Transverse colon (tissue), 4 donors: ENCODE measurements around the gene ABL1. TPM values are rescaled to one million over a fixed set of nuclear protein-coding genes. Genes with fewer than 3 reads are reported as not detected.

Experiments used
- DNase-seq: peaks from one replicate; pipeline ENCODE4 v3.0.0-alpha.2; 2019
- H3K27ac ChIP-seq, 4 donors: fragments of 200-600 bp; sonication (generic); 2 replicates each; pipeline ENCODE4 v1.5.1; 2016 to 2018; ENCODE audit warnings: inconsistent platforms in 4 of 4
- H3K27me3 ChIP-seq: fragments of 200-600 bp; sonication (generic); 2 replicates; pipeline ENCODE4 v1.5.1; 2017; ENCODE audit warnings: inconsistent platforms
- H3K36me3 ChIP-seq, 4 donors: fragments of 200-600 bp; sonication (generic); 2 replicates each; pipeline ENCODE4 v1.5.1; 2017 to 2019; ENCODE audit warnings: inconsistent platforms in 4 of 4
- H3K4me1 ChIP-seq, 4 donors: fragments of 200-600 bp; sonication (generic); 2 replicates each; pipeline ENCODE4 v1.5.1; 2017 to 2020; ENCODE audit warnings: inconsistent platforms in 4 of 4
- H3K4me3 ChIP-seq, 4 donors: fragments of 200-600 bp; sonication (generic); 1 replicate in 1 of 4; 2 replicates in 3 of 4; pipeline versions ENCODE4 v1.5.1 to v1.6.1; 2017 to 2019; ENCODE audit warnings: inconsistent platforms in 4 of 4
- H3K9me3 ChIP-seq, 2 donors: fragments of 200-600 bp; sonication (generic); 2 replicates each; pipeline ENCODE4 v1.5.1; 2017 to 2019; ENCODE audit warnings: inconsistent platforms in 2 of 2
- CTCF ChIP-seq, 5 experiments: fragments of 200-600 bp in 3 of 5; fragments of 450-650 bp in 2 of 5; sonication (generic) in 3 of 5; IDR thresholded peaks; 1 replicate in 2 of 5; 2 replicates in 3 of 5; pipeline ENCODE4 v1.5.1; 2016 to 2017; ENCODE audit warnings: antibody characterized with exemption in 5 of 5, inconsistent platforms in 3 of 5, mild to moderate bottlenecking in 2 of 5, moderate library complexity in 1 of 5
- EP300 ChIP-seq: sonication (generic); formaldehyde crosslinking; IDR thresholded peaks from one replicate; pipeline ENCODE4 v1.6.1; 2017; ENCODE audit warnings: antibody characterized with exemption, low read depth
- POLR2A ChIP-seq: fragments of 450-650 bp; IDR thresholded peaks from one replicate; pipeline ENCODE4 v1.6.1; 2016; ENCODE audit warnings: antibody characterized with exemption, mild to moderate bottlenecking, moderate library complexity
- POLR2AphosphoS5 ChIP-seq, 3 donors: sonication (generic); formaldehyde crosslinking; IDR thresholded peaks; one replicate each; pipeline ENCODE4 v1.6.1; 2016; ENCODE audit warnings: antibody characterized with exemption in 3 of 3
- WGBS, 2 donors: methylation state at CpG; one replicate each; pipeline ENCODE4 v1.1.5; 2018; ENCODE audit warnings: low coverage in 1 of 2; 5-methylcytosine and 5-hydroxymethylcytosine counted together
- in situ Hi-C, 4 donors: fragments of 200-750 bp; cut with MboI; loops; one replicate each; pipeline versions ENCODE4 v1.15.0 to v1.15.1; 2017; ENCODE audit warnings: low sequenced_read_pairs in 3 of 4, low pct_ligation_motif_present in 1 of 4, low pct_unique_long_range_greater_than_20kb in 1 of 4
- intact Hi-C: fragments of 100-400 bp; cut with DNase I; formaldehyde crosslinking; loops from one replicate; pipeline ENCODE4 v1.15.1; 2023; ENCODE audit warnings: low total_unique reads
- total RNA-seq, 4 donors: library from RNA; depleted of rRNA; stranded (reverse); fragments of >200 nt; gene quantifications; one replicate each; pipeline ENCODE4 v1.1.0, GENCODE V29; 2016

ABL1 gene
- total RNA-seq, 4 donors from 2014 or later = 66.9 to 97.1 (median 81.8) TPM

GRCh38 chr9:130852801-130853200, 17.7 kb downstream of the ABL1 start:
- peaks cover 0 to 24% (median 8%) of the 10 kb centered on the region in 4 donors for H3K36me3 ChIP-seq
- 85 to 90% methylated on average over 7 of the region's 7 CpGs for WGBS, 2 donors
- TF ChIP-seq POLR2AphosphoS5 (IDR thresholded peaks at IDR 0.05) = no peak
- H3K27ac ChIP-seq = peak overlapping the region; percentile 46 to 99 (median 96)
- H3K9me3 ChIP-seq = no peaks in the 10 kb centered on the region
- H3K27me3 ChIP-seq = no peaks in the 10 kb centered on the region
- peaks cover 2 to 45% (median 11%) of the 10 kb centered on the region in 4 donors for H3K4me1 ChIP-seq
- H3K4me3 ChIP-seq = no peak overlapping the region
- no peak for DNase-seq
- intact Hi-C loops = no loop called here
- in situ Hi-C loops = loop anchor here in 1 of 4 donors (25.0 kb wide), 1 partner anchor 90 kb away; no protein-coding TSS in a partner anchor

- Histone ChIP-seq H3K9me3 (no peaks in the 10 kb centered on the region), H3K4me3 (no peak overlapping the region), H3K27ac (peak overlapping the region in 2 of 4 donors; percentile 8 to 97), H3K4me1 (peaks cover 4 to 42% (median 10%) of the 10 kb centered on the region in 4 donors), H3K36me3 (peaks cover 0 to 24% (median 8%) of the 10 kb centered on the region in 4 donors), H3K27me3 (no peaks in the 10 kb centered on the region)
- intact Hi-C loops (no loop called here), in situ Hi-C loops (loop anchor here in 1 of 4 donors (25.0 kb wide), 1 partner anchor 92 kb away; no protein-coding TSS in a partner anchor)
- 75 to 84% methylated on average over 7 to 8 of the region's 8 CpGs for WGBS, 2 donors
- no peak for DNase-seq
- no peak for TF ChIP-seq POLR2AphosphoS5 (IDR thresholded peaks at IDR 0.05)
These were observed 19.0 kb downstream of the ABL1 start for GRCh38 chr9:130854092-130854491.

GRCh38 chr9:130854835-130855234, 19.8 kb downstream of the ABL1 start:
- H3K27me3 ChIP-seq = no peaks in the 10 kb centered on the region

GRCh38 chr9:130856474-130856873, 21.4 kb downstream of the ABL1 start:
- intact Hi-C loops (loop anchor here (1.0 to 2.0 kb wide), 2 partner anchors 38 to 50 kb away; no protein-coding TSS in a partner anchor), in situ Hi-C loops (loop anchor here in 1 of 4 donors (25.0 kb wide), 1 partner anchor 94 kb away; no protein-coding TSS in a partner anchor)
- H3K27ac ChIP-seq = peak overlapping the region in 1 of 4 donors; percentile 20
- H3K27me3 ChIP-seq = no peaks in the 10 kb centered on the region
- DNase-seq = no peak
- H3K36me3 ChIP-seq = peaks cover 0 to 24% (median 8%) of the 10 kb centered on the region in 4 donors
- TF ChIP-seq EP300 (no peak), CTCF (IDR thresholded peaks at IDR 0.05) (no peak), POLR2A (no peak), POLR2AphosphoS5 (IDR thresholded peaks at IDR 0.05) (no peak)
- no peaks in the 10 kb centered on the region for H3K9me3 ChIP-seq
- WGBS, 2 donors = 64 to 71% methylated on average over 6 to 8 of the region's 8 CpGs
- H3K4me1 ChIP-seq = peaks cover 4 to 34% (median 19%) of the 10 kb centered on the region in 4 donors
- H3K4me3 ChIP-seq = no peak overlapping the region

More at GRCh38 chr9:130854835-130855234, 19.8 kb downstream of the ABL1 start:
- peaks cover 4 to 39% (median 12%) of the 10 kb centered on the region in 4 donors for H3K4me1 ChIP-seq
- H3K36me3 ChIP-seq = peaks cover 0 to 24% (median 8%) of the 10 kb centered on the region in 4 donors
- no peak for TF ChIP-seq POLR2AphosphoS5 (IDR thresholded peaks at IDR 0.05)
- TF ChIP-seq POLR2A = no peak
- TF ChIP-seq EP300 = no peak
- no peak for TF ChIP-seq CTCF (IDR thresholded peaks at IDR 0.05)
- no peak for DNase-seq
- H3K9me3 ChIP-seq = no peaks in the 10 kb centered on the region
- intact Hi-C loops = no loop called here
- 94% methylated on average over 9 of the region's 9 CpGs; no CpG with 5 or more reads in 1 of the 2 donors for WGBS, 2 donors
- H3K4me3 ChIP-seq = no peak overlapping the region
- H3K27ac ChIP-seq = peak overlapping the region in 2 of 4 donors; percentile 8 to 97
- in situ Hi-C loops = loop anchor here in 1 of 4 donors (25.0 kb wide), 1 partner anchor 93 kb away; no protein-coding TSS in a partner anchor

GRCh38 chr9:130857864-130858738, 23.0 kb downstream of the ABL1 start:
- no peak overlapping the region for H3K4me3 ChIP-seq
- 59 to 90% methylated on average over 2 to 22 of the region's 22 CpGs for WGBS, 2 donors
- H3K9me3 ChIP-seq = no peaks in the 10 kb centered on the region
- H3K36me3 ChIP-seq = peaks cover 0 to 24% (median 8%) of the 10 kb centered on the region in 4 donors
- intact Hi-C loops = loop anchor here (2.0 kb wide), 1 partner anchor 51 kb away; no protein-coding TSS in a partner anchor
- peak; percentile 53 for DNase-seq
- TF ChIP-seq POLR2AphosphoS5 (IDR thresholded peaks at IDR 0.05) = peak in 1 of 3 donors; percentile 34
- no peak for TF ChIP-seq EP300
- peaks cover 4 to 41% (median 25%) of the 10 kb centered on the region in 4 donors for H3K4me1 ChIP-seq
- H3K27me3 ChIP-seq = no peaks in the 10 kb centered on the region
- peak overlapping the region; percentile 54 to 83 (median 78) for H3K27ac ChIP-seq
- in situ Hi-C loops = loop anchor here in 1 of 4 donors (25.0 kb wide), 1 partner anchor 96 kb away; no protein-coding TSS in a partner anchor
